Measurements from ENCODE around the gene OBSL1. TPM values are rescaled to one million over a fixed set of nuclear protein-coding genes. Genes with fewer than 3 reads are reported as not detected.

Gene OBSL1
- total RNA-seq, 2 donors from 2014 or later: 150 to 157 TPM

DNA sequence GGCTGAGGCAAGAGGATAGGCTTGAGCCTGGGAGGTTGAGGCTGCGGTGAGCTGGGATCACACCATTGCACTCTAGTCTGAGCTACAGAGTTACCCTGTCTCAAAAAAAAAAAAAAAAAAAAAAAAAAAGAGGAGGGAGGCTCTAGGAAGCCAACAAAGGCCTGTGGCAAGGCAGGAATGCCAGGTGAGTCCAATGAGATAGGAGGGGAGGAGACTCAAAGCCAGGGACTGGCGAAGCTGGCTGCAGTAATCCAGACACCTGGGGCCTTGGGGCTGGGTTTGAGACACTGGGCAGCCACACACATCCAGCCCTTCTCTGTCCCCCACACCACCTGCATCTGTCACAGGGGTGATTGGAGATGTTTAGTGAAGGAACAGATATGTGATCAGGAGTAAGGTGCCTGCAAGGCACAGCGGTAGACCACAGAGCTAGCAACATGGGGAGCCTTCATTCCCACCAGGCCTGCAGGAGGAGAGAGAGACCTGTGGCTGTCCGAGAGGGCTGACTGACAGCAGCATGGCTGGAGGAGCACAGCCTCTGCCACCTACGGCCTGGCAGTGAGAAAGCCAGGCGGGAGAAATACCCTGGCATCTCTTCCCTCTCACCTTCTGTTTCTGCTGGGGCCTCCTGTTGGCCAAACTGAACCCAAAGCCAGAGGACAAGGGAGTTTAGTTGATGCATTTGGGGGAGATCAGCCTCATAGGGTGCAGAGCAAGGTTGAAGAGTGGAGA, 37.2 kb downstream of the OBSL1 start:
- Histone ChIP-seq H3K27ac (no peak overlapping the region), H3K9me3 (no peaks in the 10 kb centered on the region)

DNA sequence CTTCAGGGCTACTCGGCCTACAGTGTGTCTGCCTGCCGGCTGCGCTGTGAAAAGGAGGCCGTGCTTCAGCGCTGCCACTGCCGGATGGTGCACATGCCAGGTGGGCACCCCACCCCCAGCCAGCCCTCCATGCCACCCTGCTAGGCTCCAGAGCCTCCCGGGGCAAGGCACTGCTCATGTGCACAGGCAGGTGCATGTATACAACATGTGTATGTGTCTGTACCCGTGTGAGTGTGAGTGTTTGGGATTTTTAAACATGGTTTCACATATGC, 39.0 kb downstream of the OBSL1 start:
- peaks cover 0 to 9% of the 10 kb centered on the region in 2 donors for H3K4me1 ChIP-seq
- TF ChIP-seq, protein P1, sequence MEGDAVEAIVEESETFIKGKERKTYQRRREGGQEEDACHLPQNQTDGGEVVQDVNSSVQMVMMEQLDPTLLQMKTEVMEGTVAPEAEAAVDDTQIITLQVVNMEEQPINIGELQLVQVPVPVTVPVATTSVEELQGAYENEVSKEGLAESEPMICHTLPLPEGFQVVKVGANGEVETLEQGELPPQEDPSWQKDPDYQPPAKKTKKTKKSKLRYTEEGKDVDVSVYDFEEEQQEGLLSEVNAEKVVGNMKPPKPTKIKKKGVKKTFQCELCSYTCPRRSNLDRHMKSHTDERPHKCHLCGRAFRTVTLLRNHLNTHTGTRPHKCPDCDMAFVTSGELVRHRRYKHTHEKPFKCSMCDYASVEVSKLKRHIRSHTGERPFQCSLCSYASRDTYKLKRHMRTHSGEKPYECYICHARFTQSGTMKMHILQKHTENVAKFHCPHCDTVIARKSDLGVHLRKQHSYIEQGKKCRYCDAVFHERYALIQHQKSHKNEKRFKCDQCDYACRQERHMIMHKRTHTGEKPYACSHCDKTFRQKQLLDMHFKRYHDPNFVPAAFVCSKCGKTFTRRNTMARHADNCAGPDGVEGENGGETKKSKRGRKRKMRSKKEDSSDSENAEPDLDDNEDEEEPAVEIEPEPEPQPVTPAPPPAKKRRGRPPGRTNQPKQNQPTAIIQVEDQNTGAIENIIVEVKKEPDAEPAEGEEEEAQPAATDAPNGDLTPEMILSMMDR (IDR thresholded peaks at IDR 0.05): no peak
- DNase-seq (ENCODE audit: low spot score): no peak
- no peak overlapping the region for H3K4me3 ChIP-seq
- H3K27ac ChIP-seq: no peak overlapping the region
- no peaks in the 10 kb centered on the region for H3K27me3 ChIP-seq
- no peaks in the 10 kb centered on the region for H3K36me3 ChIP-seq
- no peaks in the 10 kb centered on the region for H3K9me3 ChIP-seq

More for the DNA sequence above, 37.2 kb downstream of the OBSL1 start:
- no peak for DNase-seq (ENCODE audit: low spot score)
- no peak overlapping the region for H3K4me3 ChIP-seq
- H3K36me3 ChIP-seq: peaks cover 8% of the 10 kb centered on the region
- peaks cover 0 to 26% of the 10 kb centered on the region in 2 donors for H3K4me1 ChIP-seq
- TF ChIP-seq, protein P1 (IDR thresholded peaks at IDR 0.05): no peak
- no peaks in the 10 kb centered on the region for H3K27me3 ChIP-seq

DNA sequence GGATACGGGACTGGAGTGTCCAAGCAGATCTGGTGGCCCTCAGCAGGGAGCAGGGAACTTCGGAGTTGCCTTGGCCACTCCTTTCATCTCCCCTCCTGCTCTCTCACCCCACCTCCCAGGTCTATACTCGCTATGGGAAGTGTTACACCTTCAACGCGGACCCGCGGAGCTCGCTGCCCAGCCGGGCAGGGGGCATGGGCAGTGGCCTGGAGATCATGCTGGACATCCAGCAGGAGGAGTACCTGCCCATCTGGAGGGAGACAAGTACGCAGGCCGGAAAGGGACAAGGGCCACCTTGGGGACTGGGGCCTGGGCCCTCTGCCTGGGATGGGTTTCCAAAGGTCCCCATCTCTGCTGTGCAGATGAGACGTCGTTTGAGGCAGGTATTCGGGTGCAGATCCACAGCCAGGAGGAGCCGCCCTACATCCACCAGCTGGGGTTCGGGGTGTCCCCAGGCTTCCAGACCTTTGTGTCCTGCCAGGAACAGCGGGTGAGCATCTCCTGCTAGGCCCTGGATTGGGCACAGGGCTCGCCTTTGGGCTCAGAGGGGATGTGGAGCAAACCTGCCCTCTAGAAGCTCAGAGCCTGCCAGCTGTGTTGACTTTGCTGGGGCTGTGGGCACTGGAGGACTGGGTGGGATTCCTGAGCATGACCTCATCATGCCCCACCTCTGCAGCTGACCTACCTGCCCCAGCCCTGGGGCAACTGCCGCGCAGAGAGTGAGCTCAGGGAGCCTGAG, 39.5 kb downstream of the OBSL1 start:
- H3K4me1 ChIP-seq: peaks cover 0 to 9% of the 10 kb centered on the region in 2 donors
- no peaks in the 10 kb centered on the region for H3K36me3 ChIP-seq
- no peak overlapping the region for H3K27ac ChIP-seq
- H3K9me3 ChIP-seq: no peaks in the 10 kb centered on the region
- DNase-seq (ENCODE audit: low spot score): no peak
- TF ChIP-seq, protein P1 (IDR thresholded peaks at IDR 0.05): no peak
- H3K27me3 ChIP-seq: no peaks in the 10 kb centered on the region
- H3K4me3 ChIP-seq: no peak overlapping the region

DNA sequence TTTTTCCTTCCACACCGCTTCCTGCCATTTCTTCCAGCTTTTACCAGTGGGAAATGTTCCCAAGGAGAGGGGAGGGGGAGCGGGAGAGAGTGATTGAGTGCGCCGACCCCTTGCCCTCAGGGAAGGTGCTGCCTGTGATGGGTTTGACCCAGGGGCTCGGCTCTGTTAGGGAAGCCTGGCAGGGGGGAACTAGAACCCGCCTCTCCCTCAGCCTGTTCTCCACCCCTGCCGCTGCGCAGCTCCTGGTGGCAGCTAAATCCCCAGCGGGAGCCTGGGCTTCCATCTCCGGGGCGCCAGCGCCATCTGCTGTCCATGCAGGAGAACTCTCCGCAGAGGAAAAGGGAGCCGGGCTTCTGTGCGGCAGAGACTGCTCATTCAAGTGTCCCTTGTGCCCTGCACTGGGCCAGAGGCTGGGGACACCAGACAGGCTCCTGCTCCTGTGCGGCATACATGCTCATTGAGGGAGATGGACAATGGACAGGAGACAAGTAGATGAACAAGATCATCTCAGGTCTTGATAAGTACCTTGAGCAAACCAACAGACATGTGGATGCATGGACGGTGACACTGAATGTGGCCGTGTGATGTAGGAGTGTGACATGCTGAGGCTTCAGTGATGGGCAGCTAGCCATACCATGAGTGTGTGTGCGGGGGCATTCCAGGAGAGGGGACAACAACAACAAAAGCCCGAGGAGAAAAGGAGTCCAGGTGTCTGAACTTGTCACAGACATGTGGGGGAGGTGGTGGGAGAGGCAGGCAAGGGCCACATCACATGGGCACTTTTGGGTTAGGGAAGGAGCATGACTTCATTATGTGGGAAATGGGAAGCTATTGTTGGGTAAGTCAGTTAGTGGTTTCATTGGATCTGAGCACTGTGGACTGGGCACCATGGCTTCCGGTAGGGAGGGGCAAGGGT, 41.0 kb downstream of the OBSL1 start:
- no peaks in the 10 kb centered on the region for H3K9me3 ChIP-seq
- H3K27me3 ChIP-seq: no peaks in the 10 kb centered on the region
- H3K36me3 ChIP-seq: no peaks in the 10 kb centered on the region
- H3K4me1 ChIP-seq: peaks cover 0 to 24% of the 10 kb centered on the region in 2 donors
- no peak overlapping the region for H3K4me3 ChIP-seq
- TF ChIP-seq, protein P1 (IDR thresholded peaks at IDR 0.05): peak; percentile 93 to 99
- DNase-seq (ENCODE audit: low spot score): peak; percentile 83
- no peak overlapping the region for H3K27ac ChIP-seq

DNA sequence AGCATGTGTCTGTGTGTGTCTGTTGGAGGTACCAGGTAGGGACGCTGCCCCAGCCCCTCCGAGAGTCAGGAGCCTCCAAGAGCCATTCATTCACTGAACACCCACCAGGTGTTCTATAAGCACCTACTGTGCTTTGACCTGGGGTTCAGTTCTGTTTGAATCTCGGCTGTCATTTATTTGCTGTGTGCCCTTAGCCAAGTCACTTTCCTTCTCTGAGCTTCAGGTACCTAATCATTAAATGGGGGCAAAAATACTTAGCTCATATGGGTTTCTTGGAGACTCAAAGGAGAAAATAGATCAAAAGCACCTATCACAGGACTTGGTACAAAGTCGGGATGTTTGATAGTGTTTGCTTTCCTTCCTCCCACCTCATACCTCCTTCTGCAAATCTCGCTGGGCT, 43.9 kb downstream of the OBSL1 start:
- TF ChIP-seq, protein P1 (IDR thresholded peaks at IDR 0.05): no peak
- peak overlapping the region; percentile 72 to 80 for H3K27ac ChIP-seq
- no peaks in the 10 kb centered on the region for H3K9me3 ChIP-seq
- no peaks in the 10 kb centered on the region for H3K27me3 ChIP-seq
- H3K4me3 ChIP-seq: no peak overlapping the region
- no peaks in the 10 kb centered on the region for H3K36me3 ChIP-seq
- no peak for DNase-seq (ENCODE audit: low spot score)
- H3K4me1 ChIP-seq: peaks cover 0 to 37% of the 10 kb centered on the region in 2 donors
